CD4-positive, alpha-beta T cell treated with Interleukin-15 for 1 hour (primary cell): ENCODE data around the gene XDH.

ENCODE experiments used
- DNase-seq: peaks from one replicate; pipeline ENCODE4 v3.0.0-alpha.2; 2020

Gene XDH

GRCh38 chr2:31327505-31327904 is 87.0 kb downstream of the XDH start:
- no peak for DNase-seq

GRCh38 chr2:31324016-31324633 is 90.4 kb downstream of the XDH start:
- DNase-seq, result no peak

- no peak for DNase-seq
These were observed 92.2 kb downstream of the XDH start for GRCh38 chr2:31322371-31322770.

- DNase-seq, result no peak
These were observed 95.0 kb downstream of the XDH start for GRCh38 chr2:31319406-31320175.

GRCh38 chr2:31318361-31319336 is 95.9 kb downstream of the XDH start:
- peak; percentile 39 for DNase-seq

GRCh38 chr2:31317396-31317795 is 97.1 kb downstream of the XDH start:
- no peak for DNase-seq

- DNase-seq, result no peak
These were observed 99.8 kb downstream of the XDH start for GRCh38 chr2:31314761-31315160.

- DNase-seq, result no peak
These were observed 101.6 kb downstream of the XDH start for GRCh38 chr2:31312898-31313297.

- DNase-seq, result no peak
These were observed 109.7 kb downstream of the XDH start for GRCh38 chr2:31304816-31305215.

- DNase-seq, result no peak
These were observed 111.5 kb downstream of the XDH start for GRCh38 chr2:31302940-31303563.

GRCh38 chr2:31300309-31300708 is 114.2 kb downstream of the XDH start:
- DNase-seq, result no peak

GRCh38 chr2:31299547-31299946 is 115.0 kb downstream of the XDH start:
- no peak for DNase-seq

GRCh38 chr2:31297751-31298150 is 116.8 kb downstream of the XDH start:
- peak; percentile 26 for DNase-seq

- DNase-seq, result no peak
These were observed 117.8 kb downstream of the XDH start for GRCh38 chr2:31296641-31297287.

- no peak for DNase-seq
These were observed 120.3 kb downstream of the XDH start for GRCh38 chr2:31294196-31294595.

GRCh38 chr2:31287654-31288053 is 126.9 kb downstream of the XDH start:
- DNase-seq, result no peak

GRCh38 chr2:31286961-31287550 is 127.5 kb downstream of the XDH start:
- DNase-seq, result no peak

- DNase-seq, result no peak
These were observed 128.3 kb downstream of the XDH start for GRCh38 chr2:31286230-31286629.
